ENCODE measurements around the gene NUDT6. TPM values are rescaled to one million over a fixed set of nuclear protein-coding genes. Genes with fewer than 3 reads are reported as not detected.

Gene NUDT6
- total RNA-seq, 1 experiment from 2014 or later = 6.1 TPM

DNA sequence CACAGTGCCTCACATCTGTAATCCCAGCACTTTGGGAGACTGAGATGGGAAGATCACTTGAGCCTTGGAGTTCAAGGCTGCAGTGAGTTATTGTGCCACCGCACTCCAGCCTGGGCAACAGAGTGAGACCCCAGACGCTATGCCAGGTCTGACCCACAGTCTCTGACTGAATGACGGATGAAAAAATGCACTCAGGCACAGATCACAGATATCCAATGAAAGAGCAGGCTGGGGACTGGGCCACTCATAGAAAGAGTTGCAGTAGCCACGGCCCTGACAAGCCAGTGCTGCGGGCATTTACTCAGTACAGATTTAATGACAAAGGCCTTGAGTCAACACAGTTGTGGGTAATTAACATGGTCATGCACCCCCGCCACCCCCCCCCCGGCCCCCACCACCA lies 22.7 kb downstream of the NUDT6 start:
- ChIA-PET POLR2A (ENCODE audit: low non-redundant PET) (no interaction called here), CTCF (no interaction called here)
- H3K36me3 ChIP-seq (ENCODE audit: insufficient read depth, low read length, poor library complexity, severe bottlenecking) = no peaks in the 10 kb centered on the region
- TF ChIP-seq, protein P1, sequence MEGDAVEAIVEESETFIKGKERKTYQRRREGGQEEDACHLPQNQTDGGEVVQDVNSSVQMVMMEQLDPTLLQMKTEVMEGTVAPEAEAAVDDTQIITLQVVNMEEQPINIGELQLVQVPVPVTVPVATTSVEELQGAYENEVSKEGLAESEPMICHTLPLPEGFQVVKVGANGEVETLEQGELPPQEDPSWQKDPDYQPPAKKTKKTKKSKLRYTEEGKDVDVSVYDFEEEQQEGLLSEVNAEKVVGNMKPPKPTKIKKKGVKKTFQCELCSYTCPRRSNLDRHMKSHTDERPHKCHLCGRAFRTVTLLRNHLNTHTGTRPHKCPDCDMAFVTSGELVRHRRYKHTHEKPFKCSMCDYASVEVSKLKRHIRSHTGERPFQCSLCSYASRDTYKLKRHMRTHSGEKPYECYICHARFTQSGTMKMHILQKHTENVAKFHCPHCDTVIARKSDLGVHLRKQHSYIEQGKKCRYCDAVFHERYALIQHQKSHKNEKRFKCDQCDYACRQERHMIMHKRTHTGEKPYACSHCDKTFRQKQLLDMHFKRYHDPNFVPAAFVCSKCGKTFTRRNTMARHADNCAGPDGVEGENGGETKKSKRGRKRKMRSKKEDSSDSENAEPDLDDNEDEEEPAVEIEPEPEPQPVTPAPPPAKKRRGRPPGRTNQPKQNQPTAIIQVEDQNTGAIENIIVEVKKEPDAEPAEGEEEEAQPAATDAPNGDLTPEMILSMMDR (conservative IDR thresholded peaks at IDR 0.05; ENCODE audit: low read depth, low read length) = no peak
- no peak for TF ChIP-seq EZH2 (IDR thresholded peaks at IDR 0.05; ENCODE audit: borderline replicate concordance, low read depth, low read length, poor library complexity, severe bottlenecking)
- H3K4me1 ChIP-seq (ENCODE audit: insufficient read depth, low read length, poor library complexity, severe bottlenecking) = peaks cover 22% of the 10 kb centered on the region
- intact Hi-C loops (cut with micrococcal nuclease; ENCODE audit: unreplicated experiment) = loop anchor here (2.0 kb wide), 1 partner anchor 71 kb away; no protein-coding TSS in a partner anchor
- no peak overlapping the region for H3K4me3 ChIP-seq (ENCODE audit: low read depth, low read length, poor library complexity, severe bottlenecking)
- H3K9me3 ChIP-seq (ENCODE audit: low read depth, low read length, poor library complexity, severe bottlenecking) = no peaks in the 10 kb centered on the region
- H3K27me3 ChIP-seq (replicated peaks; ENCODE audit: insufficient read depth, low read depth, low read length, poor library complexity) = no peaks in the 10 kb centered on the region
- BruUV-seq (replicated peaks) = no TSS peak
- H3K27ac ChIP-seq (ENCODE audit: low read depth, low read length, poor library complexity, severe bottlenecking) = no peak overlapping the region
- no peak for DNase-seq (ENCODE audit: low spot score)

DNA sequence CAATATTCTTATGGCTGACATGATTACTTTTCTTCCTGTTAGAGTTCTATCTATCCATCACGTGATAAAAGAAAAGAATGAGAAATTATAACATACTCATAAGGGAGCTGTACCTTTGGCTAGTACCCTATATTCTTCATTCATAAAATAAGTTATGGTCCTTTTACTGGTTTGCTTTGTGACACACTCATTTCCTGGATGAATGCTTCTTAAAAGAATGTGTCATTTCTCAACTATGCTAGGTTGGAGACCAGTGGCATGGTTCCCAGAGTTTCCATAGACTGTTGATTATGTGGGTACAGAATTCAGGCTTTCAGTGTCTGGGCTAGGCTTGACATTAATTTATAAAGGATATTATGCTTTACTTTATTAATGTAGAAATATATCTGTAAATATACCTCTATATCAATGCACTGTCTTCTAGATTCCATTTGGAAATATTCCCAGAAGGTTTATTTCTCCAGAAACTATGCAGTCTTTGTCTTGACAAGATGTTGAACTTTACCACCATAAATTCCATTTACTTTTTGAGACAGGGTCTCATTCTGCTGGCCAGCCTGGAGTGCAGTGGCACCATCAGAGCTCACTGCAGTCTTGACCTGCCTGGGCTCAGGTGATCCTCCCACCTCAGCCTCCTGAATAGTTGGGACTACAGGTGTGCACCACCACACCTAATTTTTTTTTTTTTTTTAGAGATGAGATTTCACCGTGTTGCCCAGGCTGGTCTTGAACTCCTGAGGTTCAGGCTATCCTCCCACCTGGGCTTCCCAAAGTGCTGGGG lies 23.8 kb downstream of the NUDT6 start:
- BruUV-seq (replicated peaks) = no TSS peak
- H3K27ac ChIP-seq (ENCODE audit: low read depth, low read length, poor library complexity, severe bottlenecking) = no peak overlapping the region
- intact Hi-C loops (cut with micrococcal nuclease; ENCODE audit: unreplicated experiment) = loop anchor here (2.0 kb wide), 1 partner anchor 70 kb away; no protein-coding TSS in a partner anchor
- H3K4me3 ChIP-seq (ENCODE audit: low read depth, low read length, poor library complexity, severe bottlenecking) = no peak overlapping the region
- H3K9me3 ChIP-seq (ENCODE audit: low read depth, low read length, poor library complexity, severe bottlenecking) = no peaks in the 10 kb centered on the region
- no peaks in the 10 kb centered on the region for H3K27me3 ChIP-seq (replicated peaks; ENCODE audit: insufficient read depth, low read depth, low read length, poor library complexity)
- H3K36me3 ChIP-seq (ENCODE audit: insufficient read depth, low read length, poor library complexity, severe bottlenecking) = no peaks in the 10 kb centered on the region
- H3K4me1 ChIP-seq (ENCODE audit: insufficient read depth, low read length, poor library complexity, severe bottlenecking) = peaks cover 22% of the 10 kb centered on the region
- TF ChIP-seq, protein P1 (conservative IDR thresholded peaks at IDR 0.05; ENCODE audit: low read depth, low read length) = no peak
- TF ChIP-seq EZH2 (IDR thresholded peaks at IDR 0.05; ENCODE audit: borderline replicate concordance, low read depth, low read length, poor library complexity, severe bottlenecking) = no peak
- DNase-seq (ENCODE audit: low spot score) = peak; percentile 83
- POLR2A ChIA-PET (ENCODE audit: low non-redundant PET) = interaction anchor here (0.7 kb wide), 1 partner anchor 282 kb away, joined by 3 read pairs; no protein-coding TSS in a partner anchor
- CTCF ChIA-PET = no interaction called here

DNA sequence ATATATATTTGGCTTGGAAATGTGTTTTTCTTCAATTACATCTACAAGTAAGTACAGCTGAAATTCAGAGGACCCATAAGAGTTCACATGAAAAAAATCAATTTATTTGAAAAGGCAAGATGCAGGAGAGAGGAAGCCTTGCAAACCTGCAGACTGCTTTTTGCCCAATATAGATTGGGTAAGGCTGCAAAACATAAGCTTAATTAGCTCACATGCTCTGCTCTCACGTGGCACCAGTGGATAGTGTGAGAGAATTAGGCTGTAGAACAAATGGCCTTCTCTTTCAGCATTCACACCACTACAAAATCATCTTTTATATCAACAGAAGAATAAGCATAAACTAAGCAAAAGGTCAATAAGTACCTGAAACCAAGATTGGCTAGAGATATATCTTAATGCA lies 26.1 kb downstream of the NUDT6 start:
- H3K36me3 ChIP-seq (ENCODE audit: insufficient read depth, low read length, poor library complexity, severe bottlenecking) = no peaks in the 10 kb centered on the region
- H3K4me1 ChIP-seq (ENCODE audit: insufficient read depth, low read length, poor library complexity, severe bottlenecking) = peaks cover 22% of the 10 kb centered on the region

More for the DNA sequence above, 26.1 kb downstream of the NUDT6 start:
- Histone ChIP-seq H3K4me3 (ENCODE audit: low read depth, low read length, poor library complexity, severe bottlenecking) (no peak overlapping the region), H3K27ac (ENCODE audit: low read depth, low read length, poor library complexity, severe bottlenecking) (no peak overlapping the region), H3K9me3 (ENCODE audit: low read depth, low read length, poor library complexity, severe bottlenecking) (no peaks in the 10 kb centered on the region), H3K27me3 (replicated peaks; ENCODE audit: insufficient read depth, low read depth, low read length, poor library complexity) (no peaks in the 10 kb centered on the region)
- CTCF ChIA-PET = no interaction called here
- POLR2A ChIA-PET (ENCODE audit: low non-redundant PET) = no interaction called here
- DNase-seq (ENCODE audit: low spot score) = no peak
- TF ChIP-seq, protein P1 (conservative IDR thresholded peaks at IDR 0.05; ENCODE audit: low read depth, low read length) = no peak
- TF ChIP-seq EZH2 (IDR thresholded peaks at IDR 0.05; ENCODE audit: borderline replicate concordance, low read depth, low read length, poor library complexity, severe bottlenecking) = no peak
- BruUV-seq (replicated peaks) = no TSS peak
- intact Hi-C loops (cut with micrococcal nuclease; ENCODE audit: unreplicated experiment) = no loop called here

Measured in A673 (cell line).